Mesendoderm (in vitro differentiated cells): Measurements from ENCODE around the gene EHD1.

ENCODE experiments used
- DNase-seq: peaks from one replicate; pipeline ENCODE4 v3.0.0; 2013
- H2AK5ac ChIP-seq: 2 replicates; pipeline ENCODE4 v1.6.1; 2013; ENCODE audit warnings: low read length, inconsistent platforms
- H2BK120ac ChIP-seq: 2 replicates; pipeline ENCODE4 v1.6.1; 2013; ENCODE audit warnings: low read depth, mild to moderate bottlenecking, low read length, moderate library complexity, mixed read lengths
- H2BK15ac ChIP-seq: replicated peaks from 2 replicates; pipeline ENCODE4 v1.6.1; 2013; ENCODE audit warnings: low read depth, mild to moderate bottlenecking, moderate library complexity
- H2BK5ac ChIP-seq: 2 replicates; pipeline ENCODE4 v1.6.1; 2013; ENCODE audit warnings: low read length, inconsistent platforms
- H3K18ac ChIP-seq: 2 replicates; pipeline ENCODE4 v1.6.1; 2013; ENCODE audit warnings: mild to moderate bottlenecking, low read length, mixed read lengths
- H3K23ac ChIP-seq: one replicate; pipeline ENCODE4 v1.6.1; 2013; ENCODE audit warnings: low read length
- H3K27ac ChIP-seq: 2 replicates; pipeline ENCODE4 v1.5.1; 2013; ENCODE audit warnings: low read depth, mild to moderate bottlenecking, inconsistent platforms, low read length, moderate library complexity
- H3K27me3 ChIP-seq: 2 replicates; pipeline ENCODE4 v1.6.1; 2013; ENCODE audit warnings: low read length, control low read depth, mild to moderate bottlenecking, inconsistent platforms; ENCODE audit not compliant: insufficient read depth, poor library complexity
- H3K36me3 ChIP-seq: 2 replicates; pipeline ENCODE4 v1.6.1; 2013; ENCODE audit warnings: low read length, inconsistent platforms; ENCODE audit not compliant: control insufficient read depth, insufficient read depth
- H3K4ac ChIP-seq: one replicate; pipeline ENCODE4 v1.6.1; 2013; ENCODE audit warnings: low read depth, mild to moderate bottlenecking, low read length, moderate library complexity
- H3K4me1 ChIP-seq: 2 replicates; pipeline ENCODE4 v1.6.1; 2013; ENCODE audit warnings: low read depth, low read length, inconsistent platforms; ENCODE audit not compliant: control insufficient read depth
- H3K4me2 ChIP-seq: 2 replicates; pipeline ENCODE4 v1.6.1; 2013; ENCODE audit warnings: low read length
- H3K4me3 ChIP-seq: 2 replicates; pipeline ENCODE4 v1.5.1; 2013; ENCODE audit warnings: mild to moderate bottlenecking, low read length
- H3K56ac ChIP-seq: one replicate; pipeline ENCODE4 v1.6.1; 2013; ENCODE audit warnings: low read length
- H3K79me1 ChIP-seq: 2 replicates; pipeline ENCODE4 v1.6.1; 2013; ENCODE audit warnings: low read length, inconsistent platforms
- H3K79me2 ChIP-seq: 2 replicates; pipeline ENCODE4 v1.6.1; 2013; ENCODE audit warnings: mild to moderate bottlenecking, low read length; ENCODE audit not compliant: control insufficient read depth, insufficient read depth
- H3K9ac ChIP-seq: 2 replicates; pipeline ENCODE4 v1.6.1; 2013; ENCODE audit warnings: low read length, inconsistent platforms
- H4K5ac ChIP-seq: one replicate; pipeline ENCODE4 v1.6.1; 2013; ENCODE audit warnings: low read length
- H4K8ac ChIP-seq: one replicate; pipeline ENCODE4 v1.6.1; 2013; ENCODE audit warnings: low read depth, mild to moderate bottlenecking, control low read depth, low read length, moderate library complexity
- WGBS: extraction: QIAGEN DNeasy Blood & Tissue Kit; methylation state at CpG from one replicate; pipeline ENCODE4 v1.1.7; 2013; ENCODE audit warnings: low lambda C conversion rate, missing lambda C conversion rate; ENCODE audit not compliant: insufficient coverage; ENCODE audit errors: extremely low coverage; 5-methylcytosine and 5-hydroxymethylcytosine counted together

EHD1 gene

DNA sequence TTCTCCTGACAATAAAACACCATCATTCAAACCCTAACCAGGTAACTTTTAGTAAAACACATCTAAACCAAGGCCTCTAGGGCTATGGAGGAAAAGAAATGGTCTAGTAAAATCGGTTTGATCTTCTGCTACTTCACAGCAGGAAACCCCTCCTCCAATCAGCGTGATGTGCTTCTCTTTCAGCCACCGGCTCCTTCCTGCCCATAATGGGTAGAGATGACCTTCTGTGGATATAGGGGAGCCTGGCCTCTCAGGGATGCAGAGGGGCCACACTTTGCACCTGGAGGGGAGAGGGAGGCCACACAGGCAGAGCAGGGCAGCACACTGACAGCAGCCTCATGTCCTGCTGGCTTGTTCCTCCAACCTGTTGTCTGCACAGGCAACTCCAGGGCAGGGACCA, 6.9 kb downstream of the EHD1 start:
- Histone ChIP-seq H2AK5ac (no peak overlapping the region), H3K4me2 (no peak overlapping the region), H3K79me1 (peaks cover 10% of the 10 kb centered on the region), H3K4ac (no peak overlapping the region), H3K27me3 (no peaks in the 10 kb centered on the region), H3K27ac (no peak overlapping the region), H3K9ac (no peak overlapping the region), H3K79me2 (no peaks in the 10 kb centered on the region), H2BK5ac (no peak overlapping the region), H2BK15ac (no peak overlapping the region), H2BK120ac (no peak overlapping the region), H3K36me3 (no peaks in the 10 kb centered on the region), H3K56ac (no peak overlapping the region), H4K5ac (no peak overlapping the region), H3K18ac (no peak overlapping the region), H3K4me1 (peaks cover 2% of the 10 kb centered on the region), H3K23ac (no peak overlapping the region), H3K4me3 (no peak overlapping the region), H4K8ac (no peak overlapping the region)
- DNase-seq: no peak
- no CpG with 5 or more reads among the region's 3 CpGs for WGBS

DNA sequence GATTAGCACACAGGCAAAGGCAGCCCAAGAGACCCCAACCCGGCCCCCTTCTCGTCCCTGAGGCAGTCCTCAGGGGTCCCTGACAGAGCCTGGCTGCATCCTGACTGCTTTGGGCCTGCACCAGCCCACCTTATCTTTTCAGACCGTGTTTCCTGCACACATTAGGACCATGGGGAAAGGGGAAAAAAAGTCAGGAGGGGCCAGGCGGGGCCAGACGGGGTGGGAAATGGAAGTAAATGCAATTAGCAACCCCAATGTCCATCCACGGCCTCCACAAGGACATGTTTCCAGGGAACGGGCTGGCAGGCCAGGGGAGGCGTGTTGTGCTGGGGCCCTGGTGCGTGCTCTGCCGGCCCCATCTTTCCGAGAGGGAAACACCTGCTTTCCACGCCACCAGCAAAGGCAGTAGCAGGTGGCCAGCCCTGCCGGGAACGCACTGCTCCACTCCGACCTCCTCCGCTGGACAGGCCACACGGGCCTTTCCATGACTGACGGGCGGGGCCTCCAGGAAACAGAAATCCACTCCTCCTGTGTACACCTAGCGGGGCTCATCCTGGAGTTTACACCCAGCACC, 7.4 kb downstream of the EHD1 start:
- no peaks in the 10 kb centered on the region for H3K79me2 ChIP-seq
- peaks cover 8% of the 10 kb centered on the region for H3K79me1 ChIP-seq
- no peak overlapping the region for H3K4ac ChIP-seq
- H2BK120ac ChIP-seq: no peak overlapping the region
- no peak for DNase-seq
- H3K56ac ChIP-seq: no peak overlapping the region
- no peak overlapping the region for H2AK5ac ChIP-seq
- H3K36me3 ChIP-seq: no peaks in the 10 kb centered on the region
- WGBS: no CpG with 5 or more reads among the region's 20 CpGs
- H4K5ac ChIP-seq: no peak overlapping the region
- no peak overlapping the region for H3K4me3 ChIP-seq
- no peak overlapping the region for H3K9ac ChIP-seq
- no peak overlapping the region for H2BK5ac ChIP-seq
- no peak overlapping the region for H2BK15ac ChIP-seq
- H3K27ac ChIP-seq: no peak overlapping the region
- H3K18ac ChIP-seq: no peak overlapping the region
- no peaks in the 10 kb centered on the region for H3K4me1 ChIP-seq
- no peak overlapping the region for H3K23ac ChIP-seq
- no peaks in the 10 kb centered on the region for H3K27me3 ChIP-seq
- no peak overlapping the region for H4K8ac ChIP-seq
- no peak overlapping the region for H3K4me2 ChIP-seq

GRCh38 chr11:64870176-64870892, 8.1 kb downstream of the EHD1 start:
- Histone ChIP-seq H4K8ac (no peak overlapping the region), H3K4me3 (no peak overlapping the region), H3K79me1 (peaks cover 6% of the 10 kb centered on the region), H4K5ac (no peak overlapping the region), H3K56ac (peak overlapping the region; percentile 42), H3K36me3 (no peaks in the 10 kb centered on the region), H3K27ac (no peak overlapping the region), H2BK5ac (no peak overlapping the region), H3K9ac (no peak overlapping the region), H3K4me1 (no peaks in the 10 kb centered on the region), H3K79me2 (no peaks in the 10 kb centered on the region), H3K4me2 (no peak overlapping the region), H2AK5ac (no peak overlapping the region), H2BK15ac (no peak overlapping the region), H3K23ac (no peak overlapping the region), H3K4ac (no peak overlapping the region), H3K18ac (no peak overlapping the region), H3K27me3 (no peaks in the 10 kb centered on the region), H2BK120ac (no peak overlapping the region)
- DNase-seq: peak; percentile 55
- WGBS: no CpG with 5 or more reads among the region's 19 CpGs

DNA sequence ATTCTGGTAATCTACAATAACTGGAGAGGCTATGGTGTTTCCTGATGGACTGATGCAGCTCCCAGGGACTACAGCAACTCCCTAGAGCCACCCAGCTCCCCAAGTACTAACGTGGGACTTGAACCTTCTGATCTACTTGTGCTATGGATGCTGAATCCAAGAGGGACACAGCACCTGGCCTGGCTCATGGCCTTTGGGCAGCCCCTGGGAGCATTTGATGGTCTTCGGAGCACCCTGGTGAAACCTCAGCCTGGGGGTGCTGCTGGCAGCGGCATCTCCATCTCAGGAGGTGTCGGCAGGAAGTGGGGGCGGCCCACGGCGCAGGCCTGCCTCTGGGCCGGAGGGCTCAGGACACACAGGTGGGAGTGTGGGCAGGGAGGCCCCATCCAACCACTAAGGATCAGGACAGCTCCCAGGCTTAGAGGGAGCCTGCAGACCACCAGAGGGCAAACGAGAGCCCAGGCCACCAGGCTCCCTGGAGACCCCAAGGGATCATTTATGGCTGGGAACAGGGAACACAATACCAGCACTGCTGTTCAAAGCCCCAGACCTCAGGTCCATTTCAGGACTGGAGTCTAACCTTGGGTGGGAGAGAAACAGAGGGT, 8.7 kb downstream of the EHD1 start:
- Histone ChIP-seq H3K27me3 (no peaks in the 10 kb centered on the region), H2AK5ac (no peak overlapping the region), H3K18ac (no peak overlapping the region), H3K9ac (no peak overlapping the region), H2BK15ac (no peak overlapping the region), H3K79me1 (peaks cover 9% of the 10 kb centered on the region), H2BK5ac (no peak overlapping the region), H3K36me3 (no peaks in the 10 kb centered on the region), H4K8ac (no peak overlapping the region), H3K79me2 (no peaks in the 10 kb centered on the region), H3K56ac (no peak overlapping the region), H4K5ac (no peak overlapping the region), H2BK120ac (no peak overlapping the region), H3K4me2 (no peak overlapping the region), H3K4me1 (no peaks in the 10 kb centered on the region), H3K27ac (no peak overlapping the region), H3K4me3 (no peak overlapping the region), H3K23ac (no peak overlapping the region), H3K4ac (no peak overlapping the region)
- peak; percentile 47 for DNase-seq
- WGBS: no CpG with 5 or more reads among the region's 9 CpGs

DNA sequence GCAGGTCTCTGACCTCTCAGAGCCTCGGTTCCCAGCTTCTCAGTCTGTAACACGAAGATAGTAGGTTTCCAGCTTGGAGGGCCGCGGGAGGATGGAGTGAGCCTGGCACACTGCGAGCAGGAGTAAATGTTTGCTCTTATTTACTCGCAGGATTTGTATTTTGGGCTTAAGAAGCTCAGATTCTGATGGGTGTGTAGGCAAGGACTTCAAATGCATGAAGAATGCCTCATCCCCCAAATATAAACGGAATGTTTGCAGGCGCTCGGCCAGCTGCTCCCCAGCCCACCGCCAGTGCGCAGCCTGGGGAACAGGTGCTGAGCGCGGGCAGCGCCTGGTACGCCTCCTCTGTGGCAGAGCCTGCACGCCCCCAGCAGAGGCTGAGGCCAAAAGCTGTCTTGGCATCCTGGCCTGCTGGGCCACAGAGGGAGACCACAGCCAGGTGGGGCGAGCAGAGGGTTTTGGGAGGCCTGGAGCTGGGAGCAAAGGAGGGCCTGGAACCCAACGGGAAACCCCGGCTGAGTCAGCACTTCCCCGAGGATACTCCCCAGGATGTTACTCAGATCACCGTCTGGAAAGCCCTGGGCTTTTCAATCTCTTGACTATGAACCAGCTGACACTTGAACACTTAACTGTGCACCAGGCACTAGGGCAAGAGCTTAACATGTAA, 9.4 kb downstream of the EHD1 start:
- no peak overlapping the region for H2BK5ac ChIP-seq
- H3K27ac ChIP-seq: no peak overlapping the region
- no peaks in the 10 kb centered on the region for H3K4me1 ChIP-seq

More for the DNA sequence above, 9.4 kb downstream of the EHD1 start:
- Histone ChIP-seq H3K18ac (no peak overlapping the region), H4K5ac (no peak overlapping the region), H3K4ac (no peak overlapping the region), H2AK5ac (no peak overlapping the region), H3K36me3 (no peaks in the 10 kb centered on the region), H3K56ac (no peak overlapping the region), H2BK15ac (no peak overlapping the region), H3K9ac (no peak overlapping the region), H3K4me2 (no peak overlapping the region), H3K27me3 (no peaks in the 10 kb centered on the region), H2BK120ac (no peak overlapping the region), H4K8ac (no peak overlapping the region), H3K79me1 (peaks cover 9% of the 10 kb centered on the region), H3K4me3 (no peak overlapping the region), H3K79me2 (no peaks in the 10 kb centered on the region), H3K23ac (no peak overlapping the region)
- no peak for DNase-seq
- no CpG with 5 or more reads among the region's 21 CpGs for WGBS
